Fibroblast of pulmonary artery (primary cell): ENCODE results near the gene CDC42BPA.
"Not testable (repeated sequence)": the region's sequence is repeated elsewhere in the genome, so short reads cannot be mapped to it uniquely, and the experiment has no call there.

ENCODE experiments used
- DNase-seq: peaks from one replicate; pipeline ENCODE4 v3.0.0-alpha.2; 2010; ENCODE audit warnings: low read depth
- H3K4me3 ChIP-seq: replicated peaks from 2 replicates; pipeline ENCODE4 v1.5.1; 2011; ENCODE audit warnings: low read depth, mild to moderate bottlenecking, control low read depth, low read length, moderate library complexity
- CTCF ChIP-seq: IDR thresholded peaks from 2 replicates; pipeline ENCODE4 v1.5.1; 2011; ENCODE audit warnings: mild to moderate bottlenecking, control low read depth, low read length, inconsistent platforms; ENCODE audit errors: missing control alignments

CDC42BPA gene

GRCh38 chr1:227003165-227003564, 315.1 kb downstream of the CDC42BPA start:
- H3K4me3 ChIP-seq = no peak overlapping the region
- no peak for DNase-seq
- no peak for TF ChIP-seq CTCF

- no peak overlapping the region for H3K4me3 ChIP-seq
- no peak for TF ChIP-seq CTCF
- no peak for DNase-seq
Measured at GRCh38 chr1:227002531-227003049, 315.7 kb downstream of the CDC42BPA start.

GRCh38 chr1:226999579-226999978, 318.7 kb downstream of the CDC42BPA start:
- not testable (repeated sequence) for H3K4me3 ChIP-seq, DNase-seq

GRCh38 chr1:226995365-226996332, 322.6 kb downstream of the CDC42BPA start:
- H3K4me3 ChIP-seq = no peak overlapping the region
- DNase-seq = no peak
- TF ChIP-seq CTCF = no peak

- H3K4me3 ChIP-seq = no peak overlapping the region
- TF ChIP-seq CTCF = no peak
- DNase-seq = no peak
Measured at GRCh38 chr1:226994586-226995364, 323.5 kb downstream of the CDC42BPA start.

- H3K4me3 ChIP-seq = no peak overlapping the region
- no peak for TF ChIP-seq CTCF
- no peak for DNase-seq
Measured at GRCh38 chr1:226993814-226994585, 324.3 kb downstream of the CDC42BPA start.

- no peak for DNase-seq
- H3K4me3 ChIP-seq = no peak overlapping the region
- TF ChIP-seq CTCF = no peak
Measured at GRCh38 chr1:226991920-226992319, 326.4 kb downstream of the CDC42BPA start.
